ENCODE data around the gene ZBTB8OS. TPM values are rescaled to one million over a fixed set of nuclear protein-coding genes. Genes with fewer than 3 reads are reported as not detected.
A peak's percentile ranks its signal among the peaks of the same experiment; 100 is the strongest.

ZBTB8OS gene
- total RNA-seq, 4 donors from 2014 or later = 12.5 to 36.7 (median 23.3) TPM

DNA sequence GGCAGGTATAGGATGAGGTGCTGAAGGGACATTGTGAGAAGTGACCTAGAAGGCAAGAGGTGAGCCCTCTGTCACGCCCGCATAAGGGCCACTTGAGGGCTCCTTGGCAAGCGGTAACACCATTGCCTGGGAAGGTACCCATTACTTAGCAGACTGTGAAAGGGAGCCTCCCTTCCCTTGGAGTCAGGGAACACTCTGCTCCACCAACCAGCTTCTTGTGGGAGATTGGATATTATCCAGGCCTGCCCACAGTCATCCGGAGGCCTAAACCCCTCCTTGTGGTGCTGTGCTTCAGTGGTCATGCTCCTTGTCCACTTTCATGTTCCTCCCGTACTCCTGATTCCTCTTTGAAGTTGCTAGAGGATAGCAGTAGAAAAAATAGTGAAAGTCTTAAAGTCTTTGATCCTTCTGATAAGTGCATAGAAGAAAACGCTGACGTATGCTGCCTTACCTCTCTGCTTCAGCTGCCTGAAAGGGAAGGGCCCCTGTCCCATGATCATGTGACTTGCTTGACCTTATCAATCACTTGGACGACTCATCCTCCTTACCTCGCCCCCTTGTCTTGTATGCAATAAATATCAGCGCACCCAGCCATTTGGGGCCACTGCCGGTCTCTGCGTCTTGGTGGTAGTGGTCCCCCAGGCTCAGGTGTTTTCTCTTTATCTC lies 16.7 kb upstream of the ZBTB8OS start:
- TF ChIP-seq, protein P1, sequence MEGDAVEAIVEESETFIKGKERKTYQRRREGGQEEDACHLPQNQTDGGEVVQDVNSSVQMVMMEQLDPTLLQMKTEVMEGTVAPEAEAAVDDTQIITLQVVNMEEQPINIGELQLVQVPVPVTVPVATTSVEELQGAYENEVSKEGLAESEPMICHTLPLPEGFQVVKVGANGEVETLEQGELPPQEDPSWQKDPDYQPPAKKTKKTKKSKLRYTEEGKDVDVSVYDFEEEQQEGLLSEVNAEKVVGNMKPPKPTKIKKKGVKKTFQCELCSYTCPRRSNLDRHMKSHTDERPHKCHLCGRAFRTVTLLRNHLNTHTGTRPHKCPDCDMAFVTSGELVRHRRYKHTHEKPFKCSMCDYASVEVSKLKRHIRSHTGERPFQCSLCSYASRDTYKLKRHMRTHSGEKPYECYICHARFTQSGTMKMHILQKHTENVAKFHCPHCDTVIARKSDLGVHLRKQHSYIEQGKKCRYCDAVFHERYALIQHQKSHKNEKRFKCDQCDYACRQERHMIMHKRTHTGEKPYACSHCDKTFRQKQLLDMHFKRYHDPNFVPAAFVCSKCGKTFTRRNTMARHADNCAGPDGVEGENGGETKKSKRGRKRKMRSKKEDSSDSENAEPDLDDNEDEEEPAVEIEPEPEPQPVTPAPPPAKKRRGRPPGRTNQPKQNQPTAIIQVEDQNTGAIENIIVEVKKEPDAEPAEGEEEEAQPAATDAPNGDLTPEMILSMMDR (IDR thresholded peaks at IDR 0.05) = no peak
- DNase-seq (ENCODE audit: low spot score) (no peak), ATAC-seq (ENCODE audit: low FRiP score) (no peak)

DNA sequence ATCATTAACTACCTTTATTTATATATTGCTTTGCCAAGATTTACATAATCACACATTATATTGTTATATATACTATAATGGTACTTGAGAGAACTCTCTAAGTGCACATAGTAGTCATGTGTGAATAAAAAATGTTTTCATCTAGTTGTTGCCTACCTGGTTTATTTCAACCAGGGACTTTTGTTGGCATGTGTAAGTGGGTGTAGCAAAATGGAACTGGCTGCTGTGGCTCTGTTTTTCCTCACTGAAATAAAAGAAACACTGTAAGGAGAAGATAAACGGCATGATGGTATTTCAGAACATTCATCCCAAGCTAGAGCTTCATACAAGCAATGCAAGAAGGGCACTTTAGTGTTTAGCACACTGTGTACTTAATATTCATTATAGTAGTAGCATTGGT lies 15.6 kb upstream of the ZBTB8OS start:
- ATAC-seq (ENCODE audit: low FRiP score) = no peak
- TF ChIP-seq, protein P1 (IDR thresholded peaks at IDR 0.05) = no peak
- no peak for DNase-seq (ENCODE audit: low spot score)

DNA sequence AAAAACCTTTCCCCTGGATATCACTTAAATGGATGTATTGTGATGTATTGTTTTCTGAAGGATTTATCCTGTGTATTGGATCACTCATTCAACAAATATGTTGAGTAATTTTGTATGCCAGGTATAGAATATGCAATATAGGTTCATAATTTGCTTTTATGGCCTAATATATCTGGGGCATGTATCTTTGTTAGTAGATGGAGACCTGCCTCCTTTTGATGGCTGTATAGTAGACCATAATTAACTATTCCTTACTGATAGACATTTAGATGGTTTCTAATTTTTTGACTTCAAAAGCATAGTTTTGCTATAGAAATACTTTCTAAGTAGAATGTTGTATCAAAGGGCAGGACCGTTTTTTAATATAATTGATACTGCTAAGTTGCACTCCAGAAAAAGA lies 9.2 kb upstream of the ZBTB8OS start:
- ATAC-seq (ENCODE audit: low FRiP score) (no peak), DNase-seq (ENCODE audit: low spot score) (no peak)
- TF ChIP-seq, protein P1 (IDR thresholded peaks at IDR 0.05) = no peak

DNA sequence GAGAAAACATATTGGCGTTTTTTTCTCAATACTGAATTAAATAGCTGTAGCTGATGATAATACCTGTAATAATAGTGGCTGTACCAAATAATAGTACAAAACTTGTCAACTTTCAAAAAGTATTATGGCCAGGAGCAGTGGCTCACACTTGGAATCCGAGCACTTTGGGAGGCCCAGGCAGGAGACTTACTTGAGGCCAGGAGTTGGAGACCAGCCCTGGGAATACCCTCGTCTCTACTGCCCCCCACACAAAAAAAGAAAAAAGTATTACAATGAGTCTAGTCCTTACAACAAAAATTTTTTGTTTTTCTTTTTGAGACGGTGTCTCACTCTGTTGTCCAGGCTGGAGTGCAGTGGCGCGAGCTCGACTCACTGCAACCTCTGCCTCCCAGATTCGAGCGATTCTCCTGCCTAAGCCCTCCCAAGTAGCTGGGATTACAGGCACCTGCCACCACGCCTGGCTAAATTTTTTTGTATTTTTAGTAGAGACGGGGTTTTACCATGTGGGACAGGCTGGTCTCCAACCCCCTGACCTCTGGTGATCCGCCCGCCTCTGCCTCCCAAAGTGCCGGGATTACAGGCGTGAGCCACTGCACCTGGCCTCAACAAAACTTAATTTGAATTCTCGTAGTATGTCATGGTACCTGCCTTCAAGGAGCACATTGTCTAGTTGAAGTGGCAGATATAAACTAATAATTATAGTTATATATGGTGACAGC lies 2.1 kb upstream of the ZBTB8OS start:
- no peak for ATAC-seq (ENCODE audit: low FRiP score)
- TF ChIP-seq, protein P1 (IDR thresholded peaks at IDR 0.05) = no peak
- DNase-seq (ENCODE audit: low spot score) = no peak

DNA sequence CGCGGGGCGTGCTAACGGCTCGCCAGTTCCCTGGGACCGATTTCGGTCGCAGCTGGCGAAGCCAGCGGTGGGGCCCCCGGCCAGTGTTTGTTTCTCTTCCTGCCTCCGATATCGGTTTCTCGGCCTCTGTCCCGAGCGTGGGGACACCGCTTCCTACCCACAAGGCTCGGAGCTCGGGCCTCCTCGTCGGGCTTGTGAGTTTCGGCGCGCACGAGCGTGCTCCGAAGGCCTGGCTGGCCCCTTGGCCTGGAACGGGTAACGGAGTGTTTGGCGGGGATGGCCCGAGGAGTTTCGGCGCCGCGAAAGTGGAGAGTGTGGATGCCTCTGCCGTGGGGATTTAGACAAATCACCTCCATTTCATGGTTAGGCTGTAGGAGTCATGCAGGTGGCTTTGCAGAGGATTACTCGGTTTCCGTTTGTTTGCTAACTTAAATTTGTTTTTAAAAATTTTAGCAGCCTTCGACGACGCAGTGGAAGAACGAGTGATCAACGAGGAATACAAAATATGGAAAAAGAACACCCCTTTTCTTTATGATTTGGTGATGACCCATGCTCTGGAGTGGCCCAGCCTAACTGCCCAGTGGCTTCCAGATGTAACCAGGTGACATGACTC lies 1.2 kb upstream of the ZBTB8OS start:
- DNase-seq (ENCODE audit: low spot score) (no peak), ATAC-seq (ENCODE audit: low FRiP score) (no peak)
- TF ChIP-seq, protein P1 (IDR thresholded peaks at IDR 0.05) = no peak

DNA sequence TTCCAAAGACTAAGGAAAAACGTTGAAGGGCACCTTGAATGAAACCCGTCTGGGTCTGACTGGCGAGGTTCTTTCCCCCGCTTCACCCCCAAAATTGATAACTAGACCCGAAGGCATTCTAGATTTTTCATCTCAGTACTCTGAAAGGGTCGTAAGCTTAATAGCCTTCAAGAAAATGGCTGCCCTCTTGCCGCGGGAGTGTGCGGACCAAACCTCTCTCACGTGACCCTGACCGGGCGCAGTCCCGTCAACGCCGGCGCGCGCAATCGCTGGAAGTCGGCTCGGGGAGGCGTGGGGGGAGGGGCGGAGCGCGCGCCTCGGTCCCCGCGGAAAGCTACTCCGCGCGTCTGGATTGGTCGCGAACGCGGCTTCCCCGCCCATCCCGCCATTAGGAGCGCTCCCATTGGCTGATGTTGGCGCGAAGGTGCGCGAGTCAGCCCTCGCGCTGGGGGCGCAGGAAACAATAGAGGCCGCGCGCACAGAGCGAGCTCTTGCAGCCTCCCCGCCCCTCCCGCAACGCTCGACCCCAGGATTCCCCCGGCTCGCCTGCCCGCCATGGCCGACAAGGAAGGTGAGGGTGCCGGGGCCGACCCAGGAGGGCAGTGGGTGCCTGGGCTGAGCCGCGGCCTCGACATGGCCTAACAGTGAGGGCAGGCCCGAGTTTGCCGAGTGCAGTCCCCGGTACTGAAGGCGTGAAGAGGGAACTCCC lies 556 bp upstream of the ZBTB8OS start, which contains the start of gene RBBP4:
RBBP4 (plus strand) TSS at position 457 of the 709 bp plus-strand sequence; CDS start at position 556, 99 bp downstream.
- DNase-seq (ENCODE audit: low spot score) = peak; percentile 87
- ATAC-seq (ENCODE audit: low FRiP score) = peak; percentile 98
- TF ChIP-seq, protein P1 (IDR thresholded peaks at IDR 0.05) = no peak

All from omental fat pad (tissue), 4 donors.